NCI-H524 (cell line): ENCODE data around the gene PSMD5.

Experiments
- DNase-seq, 2 experiments: peaks; one replicate each; lab custom pipeline; 2025; lab: John Stamatoyannopoulos, UW

PSMD5 gene

GRCh38 chr9:120855827-120856670 lies 13.3 kb upstream of the PSMD5 start:
- peak; percentile 31 to 66 for DNase-seq

DNA sequence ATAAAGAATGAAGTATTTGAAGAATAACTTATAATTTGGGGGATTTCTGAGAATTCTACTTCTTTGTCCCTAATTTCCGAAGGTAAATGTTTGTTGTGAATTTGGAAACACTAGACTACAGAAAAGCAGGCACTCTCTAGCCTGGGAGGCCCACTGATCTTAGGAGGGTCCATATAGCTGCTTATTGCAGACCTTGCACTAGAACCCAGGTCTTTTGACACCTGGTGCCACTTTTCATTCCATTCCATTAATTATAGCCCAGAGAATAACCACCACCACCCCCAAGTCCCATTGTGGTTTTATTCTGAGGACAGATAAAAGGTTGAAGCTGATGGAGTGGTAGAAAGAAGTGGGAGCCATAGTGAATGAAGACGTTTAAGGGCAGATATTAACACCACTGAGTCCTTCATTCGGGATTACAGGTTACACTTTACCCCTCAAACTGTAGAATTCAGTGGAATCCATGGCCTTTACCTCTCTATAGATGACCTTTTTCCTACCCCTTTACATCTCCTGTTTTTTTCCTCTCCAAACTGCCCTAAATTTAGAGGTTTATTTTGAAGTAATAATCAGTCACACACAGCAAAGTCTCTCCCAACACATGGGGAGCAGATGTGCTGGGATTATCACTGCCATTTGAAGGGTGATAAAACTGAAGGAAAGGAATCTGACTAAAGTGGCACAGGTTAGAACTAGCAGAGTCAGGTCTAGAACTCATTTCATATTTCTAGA lies 12.0 kb upstream of the PSMD5 start:
- DNase-seq: peak; percentile 17 to 59

GRCh38 chr9:120853198-120853597 lies 10.5 kb upstream of the PSMD5 start:
- DNase-seq: peak in 1 of 2 experiments; percentile 25

DNA sequence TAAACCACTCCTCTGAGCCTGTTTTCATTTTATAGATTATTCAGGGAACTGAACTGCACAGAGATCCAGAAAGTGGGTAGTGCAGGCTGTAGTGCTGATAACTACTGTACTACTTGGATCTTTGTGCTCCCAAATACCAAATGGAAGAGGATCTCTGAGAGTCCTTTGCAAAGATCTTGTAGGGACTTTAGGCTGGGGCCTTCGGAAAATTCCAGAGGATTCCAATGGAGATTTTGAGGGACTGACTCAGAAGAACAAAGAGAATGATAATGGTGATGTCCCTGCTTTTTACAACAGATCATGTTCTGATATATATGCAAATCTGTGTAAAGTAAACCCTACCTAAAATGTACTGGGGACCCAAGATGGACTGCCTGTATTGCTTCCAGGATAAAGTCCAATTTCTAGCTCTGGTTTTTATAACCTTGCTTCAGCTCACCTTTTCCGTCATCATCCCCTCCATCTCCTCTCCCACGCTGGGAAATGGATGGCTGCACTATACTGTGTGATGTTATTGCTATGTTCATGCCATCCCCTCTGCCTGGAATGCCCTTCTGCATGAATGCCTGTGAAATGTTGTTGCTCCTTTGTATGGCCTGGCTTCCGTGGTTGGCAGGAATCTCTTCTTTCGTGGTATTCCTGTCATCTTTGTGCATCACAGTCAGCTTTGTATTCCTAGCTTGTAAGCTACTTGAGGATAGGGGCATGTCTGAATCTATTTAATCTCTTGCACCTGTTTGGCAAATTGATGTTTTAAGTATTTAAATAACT lies 9.7 kb upstream of the PSMD5 start:
- no peak for DNase-seq

DNA sequence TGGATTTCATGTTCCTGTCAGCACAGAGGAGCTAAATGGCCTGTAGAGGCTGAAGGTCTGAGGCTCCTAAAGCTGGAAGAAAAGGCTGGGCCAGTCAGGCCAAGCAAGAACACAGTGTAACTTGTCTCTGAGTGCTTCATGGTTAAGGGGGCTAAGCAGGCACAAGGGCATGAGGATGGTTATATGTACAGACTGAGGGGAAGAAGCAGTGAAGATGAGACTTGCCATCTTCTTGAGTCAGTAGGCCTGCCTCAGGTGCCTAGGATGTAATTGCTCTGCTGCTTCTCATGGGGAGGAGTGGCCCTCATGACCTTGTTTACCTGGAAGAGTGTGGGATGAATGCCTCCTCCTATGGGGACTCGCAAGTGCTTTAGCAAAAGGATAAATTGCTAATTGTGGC lies 8.7 kb upstream of the PSMD5 start:
- DNase-seq: no peak

- DNase-seq: peak; percentile 73 to 86
These were observed 7.6 kb upstream of the PSMD5 start for GRCh38 chr9:120850315-120850714.

DNA sequence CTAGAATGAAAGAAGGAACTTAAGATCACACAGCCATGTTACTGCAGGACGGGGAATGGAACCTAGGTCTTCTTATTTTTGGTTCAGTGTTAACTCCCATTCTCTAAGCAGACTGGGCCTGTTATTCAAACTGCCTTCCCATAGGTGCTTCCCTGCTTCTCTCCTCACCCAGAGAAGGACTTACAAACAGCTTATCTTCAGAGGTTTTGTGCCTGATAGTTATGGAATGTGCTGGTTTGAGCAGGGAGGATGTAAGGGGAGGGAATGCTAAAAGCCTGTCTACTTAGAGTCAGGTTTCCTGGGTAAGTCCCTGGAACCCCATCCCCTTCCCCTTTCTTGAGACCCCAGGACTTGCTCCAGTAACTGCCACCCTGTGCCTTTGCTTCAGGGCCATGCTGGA lies 4.2 kb upstream of the PSMD5 start:
- no peak for DNase-seq

DNA sequence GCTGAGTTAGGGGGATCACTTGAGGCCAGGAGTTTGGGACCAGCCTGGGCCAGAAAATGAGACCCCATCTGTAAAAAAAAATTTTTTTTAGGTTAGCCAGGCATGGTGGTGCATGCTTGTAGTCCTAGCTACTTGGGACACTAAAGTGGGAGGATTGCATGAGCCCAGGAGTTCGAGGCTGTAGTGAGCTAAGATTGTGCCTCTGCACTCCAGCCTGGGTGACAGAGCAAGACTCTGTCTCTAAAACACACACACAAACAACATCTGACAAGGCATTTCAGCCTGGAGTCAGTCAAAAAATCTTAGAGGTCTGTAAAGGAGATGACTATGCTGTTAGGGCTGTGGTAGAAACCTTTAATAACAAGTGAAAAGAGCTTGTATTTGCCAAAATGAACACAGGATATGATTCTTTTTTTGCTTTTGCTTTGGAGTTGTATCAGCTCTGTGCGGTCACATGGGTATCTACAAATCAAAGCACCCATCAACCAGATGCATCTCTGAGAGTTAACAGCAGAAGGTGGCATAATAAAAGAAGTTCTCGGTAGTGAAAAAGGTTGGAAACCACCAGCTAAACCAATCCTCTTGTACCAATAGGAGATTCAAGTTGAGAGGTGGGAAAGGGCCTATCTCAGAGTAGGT lies 3.6 kb upstream of the PSMD5 start:
- DNase-seq: no peak

DNA sequence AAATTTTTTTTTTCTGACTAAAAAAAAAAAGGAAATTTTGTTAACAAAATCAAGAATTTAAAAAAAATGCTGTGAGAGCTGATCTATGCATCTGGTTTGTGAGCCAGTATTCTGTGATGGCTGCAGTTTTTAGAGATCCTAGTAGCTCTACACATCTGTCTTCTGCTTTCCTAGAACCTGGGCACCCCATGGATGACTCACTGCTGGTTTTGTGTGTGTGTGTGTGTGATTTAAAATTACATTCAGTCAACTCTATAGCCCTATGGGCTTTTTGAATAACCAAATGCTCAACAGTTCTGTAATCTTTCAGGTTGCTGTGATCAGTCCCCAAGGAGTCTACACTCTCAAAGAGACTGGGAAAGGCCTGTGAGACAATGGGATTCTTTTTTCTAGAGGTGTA lies 2.5 kb upstream of the PSMD5 start:
- no peak for DNase-seq

DNA sequence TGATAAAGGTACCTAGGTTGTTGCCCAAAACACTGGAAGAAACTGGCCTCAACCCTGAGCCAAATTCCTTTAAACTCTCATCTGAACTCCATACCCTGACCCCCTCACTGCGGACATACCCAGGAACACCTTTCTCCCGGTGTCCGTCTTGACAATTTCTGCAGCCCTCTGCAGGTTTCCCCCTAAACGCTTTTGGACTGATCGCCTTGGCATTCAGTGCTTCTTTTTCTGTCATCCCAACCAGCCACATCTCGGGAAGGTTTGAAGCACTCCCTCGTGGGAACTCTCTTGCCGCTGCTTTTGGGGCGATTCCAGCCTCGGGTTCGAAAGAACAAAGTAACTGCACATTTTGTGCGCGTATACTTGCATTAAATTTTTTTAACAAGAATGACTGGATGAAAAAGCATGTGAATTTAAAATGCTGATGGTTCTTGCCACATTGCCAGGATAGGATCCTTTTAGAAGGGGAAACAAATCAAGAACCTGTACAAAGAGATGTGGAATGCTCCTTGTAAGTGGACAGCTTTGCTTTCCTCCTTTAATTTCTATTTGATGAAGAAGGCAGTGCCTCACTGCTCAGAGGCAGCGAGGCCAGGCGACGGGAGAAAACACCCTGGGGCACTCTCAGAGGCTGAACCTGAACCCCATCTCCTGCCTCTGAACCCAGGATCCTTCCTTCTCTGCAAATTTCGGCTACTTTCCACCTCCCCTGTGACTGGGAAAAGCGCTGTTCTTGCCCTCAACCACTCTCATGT lies 615 bp downstream of the PSMD5 start:
- no peak for DNase-seq

- no peak for DNase-seq
These were observed 3.6 kb downstream of the PSMD5 start for GRCh38 chr9:120839146-120839545.

- DNase-seq: no peak
These were observed 4.8 kb downstream of the PSMD5 start for GRCh38 chr9:120837921-120838320.

DNA sequence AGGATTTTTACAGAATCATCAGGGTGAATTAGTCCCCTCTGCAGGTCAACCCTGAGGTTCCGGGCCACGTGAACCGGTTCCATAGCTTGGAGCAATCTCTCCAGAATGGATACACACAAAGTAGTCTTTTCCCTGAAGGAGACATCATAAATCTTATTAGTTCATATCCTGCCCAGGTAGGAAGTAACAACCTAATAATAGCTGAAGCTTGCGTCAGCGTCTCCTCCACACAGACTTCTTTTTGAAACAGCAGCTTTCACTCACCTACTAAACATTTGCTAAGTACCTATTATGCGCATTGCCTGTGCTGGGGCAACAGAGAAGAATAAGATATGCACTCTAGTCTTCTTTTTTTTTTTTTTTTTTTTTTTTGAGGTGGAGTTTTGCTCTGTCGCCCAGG lies 9.4 kb downstream of the PSMD5 start:
- DNase-seq: no peak

- DNase-seq: no peak
These were observed 9.9 kb downstream of the PSMD5 start for GRCh38 chr9:120832807-120833206.

DNA sequence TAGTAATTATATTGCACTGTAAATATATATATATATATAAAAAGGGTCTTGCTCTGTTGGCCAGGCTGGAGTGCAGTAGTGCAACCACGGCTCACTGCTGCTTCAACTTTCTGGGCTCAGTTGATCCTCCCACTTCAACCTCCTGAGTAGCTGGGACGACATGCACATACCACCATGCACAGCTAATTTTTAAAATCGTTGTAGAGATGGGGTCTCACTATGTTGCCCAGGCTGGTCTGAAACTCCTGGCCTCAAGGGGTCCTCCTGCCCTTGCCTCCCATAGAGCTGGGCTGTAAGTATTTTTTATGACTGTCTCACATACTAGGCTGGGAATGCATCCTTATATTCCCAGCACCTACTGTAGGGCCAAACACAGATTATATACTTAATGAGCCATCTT lies 11.9 kb downstream of the PSMD5 start:
- DNase-seq: no peak

- no peak for DNase-seq
These were observed 12.6 kb downstream of the PSMD5 start for GRCh38 chr9:120830151-120830550.

- DNase-seq: no peak
These were observed 13.1 kb downstream of the PSMD5 start for GRCh38 chr9:120829650-120830049.

GRCh38 chr9:120820095-120820494 lies 22.6 kb downstream of the PSMD5 start:
- no peak for DNase-seq

DNA sequence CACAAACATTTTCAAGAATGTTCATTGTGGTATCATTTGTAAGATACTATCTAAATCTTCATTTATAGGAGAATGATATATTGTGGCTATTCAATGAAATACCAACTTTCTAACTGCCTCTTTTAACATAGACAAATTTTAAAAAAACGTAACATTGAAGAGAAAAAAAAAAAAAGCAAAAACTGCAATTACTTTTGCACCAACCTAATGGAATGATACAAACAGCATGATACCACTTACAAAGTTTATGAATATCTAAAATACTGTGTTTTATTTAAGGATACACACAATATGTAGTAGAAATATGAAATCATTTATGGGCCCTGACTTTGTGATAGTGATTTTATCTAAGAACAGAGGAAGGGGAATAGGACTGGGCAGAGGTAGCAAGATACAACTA lies 24.1 kb downstream of the PSMD5 start:
- DNase-seq: no peak

- no peak for DNase-seq
These were observed 27.6 kb downstream of the PSMD5 start for GRCh38 chr9:120815075-120815474.

- DNase-seq: no peak
These were observed 33.8 kb downstream of the PSMD5 start for GRCh38 chr9:120808931-120809330.
